GM21381 (cell line): ENCODE data around the gene ZCCHC9.
"Not testable (repeated sequence)": the region's sequence is repeated elsewhere in the genome, so short reads cannot be mapped to it uniquely, and the experiment has no call there.

ENCODE experiments used
- ATAC-seq: cut with Tn5 transposase; IDR thresholded peaks from one replicate; pipeline ENCODE4 v1.9.1; 2021; ENCODE audit warnings: mild to moderate bottlenecking, moderate library complexity; ENCODE audit not compliant: unreplicated experiment

The ZCCHC9 gene, protein sequence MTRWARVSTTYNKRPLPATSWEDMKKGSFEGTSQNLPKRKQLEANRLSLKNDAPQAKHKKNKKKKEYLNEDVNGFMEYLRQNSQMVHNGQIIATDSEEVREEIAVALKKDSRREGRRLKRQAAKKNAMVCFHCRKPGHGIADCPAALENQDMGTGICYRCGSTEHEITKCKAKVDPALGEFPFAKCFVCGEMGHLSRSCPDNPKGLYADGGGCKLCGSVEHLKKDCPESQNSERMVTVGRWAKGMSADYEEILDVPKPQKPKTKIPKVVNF

GRCh38 chr5:81301271-81302015 is at the start of gene ZCCHC9:
TSS of gene ZCCHC9 (plus strand) at chr5:81301587. CDS start at chr5:81304758, 3,171 bp downstream.
- ATAC-seq, result peak; percentile 96

- ATAC-seq, result no peak
Observed at GRCh38 chr5:81251922-81252321, 49.5 kb upstream of the ZCCHC9 start.

- ATAC-seq, result no peak
Observed at GRCh38 chr5:81252904-81253303, 48.5 kb upstream of the ZCCHC9 start.

GRCh38 chr5:81253875-81254274 is 47.5 kb upstream of the ZCCHC9 start:
- no peak for ATAC-seq

DNA sequence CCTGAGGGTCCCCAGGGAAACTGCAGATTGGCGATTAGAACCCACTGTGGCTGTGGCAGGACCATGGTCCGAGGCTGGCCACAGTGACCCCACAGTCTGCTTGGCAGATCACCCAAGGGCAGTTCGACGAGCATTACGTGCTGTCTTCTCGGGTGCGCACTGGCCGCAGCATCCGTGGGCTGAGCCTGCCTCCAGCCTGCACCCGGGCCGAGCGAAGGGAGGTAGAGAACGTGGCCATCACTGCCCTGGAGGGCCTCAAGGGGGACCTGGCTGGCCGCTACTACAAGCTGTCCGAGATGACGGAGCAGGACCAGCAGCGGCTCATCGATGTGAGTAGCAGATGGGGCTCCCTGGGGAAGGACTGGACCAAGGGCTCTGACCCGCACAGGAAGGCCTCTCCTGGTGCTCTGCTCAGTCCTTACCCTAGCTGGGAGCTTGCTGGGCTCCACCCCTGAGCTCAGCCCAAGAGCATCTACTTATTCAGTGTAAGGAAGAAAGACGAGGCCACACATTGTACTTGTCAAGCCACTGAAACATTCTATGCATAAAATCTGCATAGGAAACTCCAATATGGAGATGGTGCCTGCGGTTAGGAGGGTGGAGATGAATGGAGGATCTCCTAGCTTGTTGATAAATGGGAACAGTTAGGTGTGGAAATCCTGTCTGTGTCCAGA is 46.4 kb upstream of the ZCCHC9 start:
- ATAC-seq, result no peak

DNA sequence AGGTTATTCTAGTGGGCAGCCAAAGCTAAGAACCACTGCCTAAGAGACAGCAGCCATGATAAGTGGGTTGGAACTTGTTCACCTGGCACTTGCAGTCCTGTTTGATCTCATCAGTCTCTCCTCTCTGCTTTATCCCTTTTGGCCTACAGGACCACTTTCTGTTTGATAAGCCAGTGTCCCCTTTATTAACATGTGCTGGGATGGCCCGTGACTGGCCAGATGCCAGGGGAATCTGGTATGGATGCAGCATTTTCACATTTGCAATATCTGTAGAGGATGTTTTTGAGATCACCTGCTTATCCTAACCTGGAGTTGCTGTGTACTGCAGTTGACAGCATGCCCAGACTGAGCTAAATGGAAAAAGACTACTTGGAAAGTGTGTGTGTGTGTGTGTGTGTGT is 44.6 kb upstream of the ZCCHC9 start:
- ATAC-seq, result no peak

- ATAC-seq, result not testable (repeated sequence)
Observed at GRCh38 chr5:81262796-81263195, 38.6 kb upstream of the ZCCHC9 start.

GRCh38 chr5:81265101-81265500 is 36.3 kb upstream of the ZCCHC9 start:
- no peak for ATAC-seq

DNA sequence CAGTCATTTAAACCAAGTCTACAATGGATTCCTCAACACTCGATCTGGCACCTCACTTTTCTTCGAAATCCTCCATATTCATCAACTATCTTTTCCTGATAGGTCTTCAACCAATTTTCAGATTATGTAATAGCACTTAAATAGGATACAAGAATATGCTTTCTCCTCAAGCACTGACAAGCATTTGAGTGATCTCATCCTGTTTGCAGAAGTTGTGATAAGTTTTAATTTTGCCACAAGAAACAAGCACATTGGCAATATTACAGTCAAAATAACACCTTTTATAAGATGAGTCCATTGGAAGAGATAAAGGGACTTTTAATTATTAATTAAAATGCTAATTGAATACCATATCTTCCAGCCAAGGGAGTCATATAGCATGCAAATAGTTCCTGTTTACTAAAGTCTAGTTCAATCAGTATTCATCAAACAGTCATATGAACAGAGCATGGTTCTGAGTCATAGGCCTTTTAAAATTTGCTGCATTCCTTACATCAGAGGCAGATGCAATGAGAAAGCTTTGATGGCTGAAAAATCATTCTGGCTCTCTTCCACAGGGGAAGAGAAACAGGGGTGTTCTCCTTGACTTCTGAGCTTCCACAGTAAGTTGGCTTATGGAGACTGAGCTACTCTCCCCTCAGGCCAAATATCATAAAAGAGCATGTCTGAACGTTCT is 32.7 kb upstream of the ZCCHC9 start:
- no peak for ATAC-seq

GRCh38 chr5:81269751-81270393 is 31.5 kb upstream of the ZCCHC9 start:
- no peak for ATAC-seq

GRCh38 chr5:81270394-81271027 is 30.9 kb upstream of the ZCCHC9 start:
- ATAC-seq, result not testable (repeated sequence)

GRCh38 chr5:81283976-81284375 is 17.4 kb upstream of the ZCCHC9 start:
- ATAC-seq, result no peak

- ATAC-seq, result no peak
Observed at GRCh38 chr5:81286059-81286617, 15.2 kb upstream of the ZCCHC9 start.

DNA sequence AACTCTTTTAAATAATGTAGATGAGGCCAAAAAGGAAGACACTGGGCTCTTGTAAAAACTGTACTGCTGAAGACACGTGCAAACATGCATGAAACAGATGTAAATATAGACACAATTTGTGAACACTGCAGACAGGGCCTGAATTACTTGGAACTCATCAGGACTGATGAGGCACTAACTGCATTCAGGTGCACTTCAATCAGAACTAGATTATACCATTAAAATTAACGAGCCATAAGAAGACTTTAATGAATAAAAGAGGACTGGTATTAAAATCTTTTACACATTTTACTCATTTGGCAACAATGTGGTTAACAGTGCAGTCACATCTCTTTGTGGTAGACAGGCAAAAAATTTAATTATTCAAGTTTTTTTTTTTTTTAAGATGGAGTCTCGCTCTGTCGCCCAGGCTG is 13.4 kb upstream of the ZCCHC9 start:
- ATAC-seq, result no peak

- no peak for ATAC-seq
Observed at GRCh38 chr5:81290146-81290545, 11.2 kb upstream of the ZCCHC9 start.

- no peak for ATAC-seq
Observed at GRCh38 chr5:81292130-81292529, 9.3 kb upstream of the ZCCHC9 start.

DNA sequence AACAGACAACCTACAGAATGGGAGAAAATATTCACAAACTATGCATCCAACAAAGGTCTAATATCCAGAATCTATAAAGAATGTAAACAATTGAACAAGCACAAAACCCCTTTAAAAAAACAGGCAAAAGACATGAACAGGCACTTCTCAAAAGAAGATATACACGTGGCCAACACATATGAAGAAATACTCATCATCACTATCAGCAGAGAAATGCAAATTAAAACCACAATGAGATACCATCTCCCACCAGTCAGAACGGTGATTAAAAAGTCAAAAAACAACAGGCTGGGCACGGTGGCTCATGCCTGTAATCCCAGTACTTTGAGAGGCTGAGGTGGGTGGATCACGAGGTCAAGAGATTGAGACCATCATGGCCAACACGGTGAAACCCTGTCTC is 7.4 kb upstream of the ZCCHC9 start:
- ATAC-seq, result not testable (repeated sequence)

GRCh38 chr5:81297531-81297930 is 3.9 kb upstream of the ZCCHC9 start:
- ATAC-seq, result no peak

DNA sequence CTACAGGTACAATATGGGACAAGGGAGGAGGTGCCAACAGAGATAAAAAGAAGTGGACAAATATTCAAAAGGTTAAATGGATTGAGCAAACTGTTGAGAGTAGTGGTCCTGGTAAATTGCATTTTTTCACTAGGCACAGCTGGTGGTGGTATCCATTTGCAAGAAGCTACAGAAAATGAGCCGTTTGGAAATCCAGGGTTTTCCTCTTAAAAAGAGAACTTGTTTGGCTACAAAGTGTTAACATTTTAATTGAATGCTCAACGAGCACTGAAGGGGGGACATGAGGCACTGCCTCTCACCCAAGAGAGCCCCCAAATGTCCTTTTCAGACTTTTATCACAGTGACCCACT is 491 bp upstream of the ZCCHC9 start:
- ATAC-seq, result no peak

- ATAC-seq, result no peak
Observed at GRCh38 chr5:81302596-81302995, 1.2 kb downstream of the ZCCHC9 start.
